KG1 (cell line): ENCODE measurements around the gene MAPKAP1.

Experiments used
- DNase-seq: peaks from one replicate; lab custom pipeline; 2025; lab: John Stamatoyannopoulos, UW

Gene MAPKAP1

DNA sequence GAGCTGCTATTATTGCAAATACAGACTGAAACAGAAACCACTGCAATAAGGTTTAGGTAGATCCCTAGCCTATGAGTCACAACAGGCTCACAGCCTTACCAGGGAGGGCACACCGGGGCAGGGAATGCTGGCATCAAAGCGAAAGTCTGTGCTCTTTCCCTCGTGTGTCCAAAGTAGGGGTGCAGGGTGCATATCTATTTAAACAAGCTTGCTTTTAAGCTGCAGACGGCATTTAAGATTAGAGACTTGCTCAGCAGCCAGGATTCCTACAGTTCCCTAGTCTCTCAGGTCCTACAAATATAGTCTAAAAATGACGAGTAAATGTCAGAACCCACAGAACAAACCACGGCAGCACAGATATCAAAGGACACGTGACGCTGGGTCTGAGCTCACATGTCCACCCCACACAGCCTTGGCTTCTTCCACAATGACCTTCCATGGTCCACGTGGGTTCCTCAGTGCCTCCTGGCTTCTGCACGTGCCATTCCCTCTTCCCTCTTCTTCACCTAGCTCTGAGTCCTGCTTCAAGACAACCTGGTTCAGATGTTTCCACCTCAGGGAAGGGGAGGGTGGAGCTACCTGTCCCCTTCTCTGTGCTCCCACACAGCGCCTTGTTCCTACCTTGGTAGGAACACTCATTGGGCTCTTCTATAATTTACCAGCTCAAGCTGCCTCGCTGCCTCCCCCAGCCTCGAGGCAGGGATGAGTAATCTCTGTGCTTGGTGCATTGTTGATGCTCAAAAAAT is 193.2 kb downstream of the MAPKAP1 start:
- DNase-seq: no peak

DNA sequence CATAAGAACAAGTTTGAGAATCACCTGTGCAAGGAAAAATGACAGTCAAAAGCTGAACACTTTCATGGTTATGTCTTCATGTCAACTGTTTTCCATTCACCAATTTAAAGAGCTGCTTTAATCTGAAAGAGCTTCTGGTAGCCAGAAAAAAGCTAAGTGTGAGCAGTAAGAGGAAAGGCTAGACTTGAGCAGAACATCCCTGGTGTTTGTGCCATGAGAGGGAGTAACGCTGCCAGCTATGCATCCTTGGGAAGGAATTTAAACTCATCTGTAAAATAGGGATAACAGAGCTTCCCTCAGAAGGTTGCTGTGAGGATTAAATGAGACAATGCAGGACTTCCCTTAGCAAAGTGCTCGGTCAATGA is 193.7 kb downstream of the MAPKAP1 start:
- DNase-seq: no peak

DNA sequence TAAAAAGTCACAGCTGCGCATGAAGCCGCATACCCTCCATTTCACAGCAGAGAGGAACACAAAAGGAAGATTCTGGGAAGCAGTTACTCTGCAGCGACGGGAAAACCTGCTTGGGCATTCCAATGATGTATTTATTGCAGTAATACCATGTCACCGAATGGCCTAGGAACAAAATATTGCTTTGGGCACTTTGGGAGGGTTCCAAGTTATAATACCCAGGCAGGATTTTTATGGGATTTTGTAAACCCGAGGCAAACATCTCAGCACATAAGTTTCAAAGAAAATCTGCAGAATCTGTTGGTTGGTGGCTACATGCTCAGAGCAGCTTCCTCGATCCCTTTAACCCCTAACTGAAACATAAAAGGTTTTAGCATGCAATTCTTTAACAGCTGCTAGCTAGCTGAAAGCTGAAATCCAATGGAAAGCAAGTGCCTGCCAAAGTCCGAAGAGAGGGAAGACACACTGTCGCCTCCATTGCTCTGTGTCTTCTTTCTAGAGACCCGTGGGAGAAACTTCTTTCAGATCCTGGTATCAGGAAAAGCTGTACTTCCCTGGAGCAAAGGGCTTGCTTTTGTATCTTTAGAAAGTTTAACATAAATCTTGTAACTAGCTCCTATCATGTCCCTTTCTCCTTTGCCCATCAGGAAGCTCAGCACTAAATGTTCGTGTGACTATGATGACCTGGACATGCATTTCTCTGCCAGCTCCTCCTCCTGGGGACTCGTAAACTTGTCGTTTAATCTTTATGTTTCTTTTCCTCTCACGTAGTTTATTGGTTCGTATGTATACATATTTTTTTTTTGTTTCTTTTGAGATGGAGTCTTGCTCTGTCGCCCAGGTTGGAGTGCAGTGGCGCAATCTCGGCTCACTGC is 195.0 kb downstream of the MAPKAP1 start:
- no peak for DNase-seq

DNA sequence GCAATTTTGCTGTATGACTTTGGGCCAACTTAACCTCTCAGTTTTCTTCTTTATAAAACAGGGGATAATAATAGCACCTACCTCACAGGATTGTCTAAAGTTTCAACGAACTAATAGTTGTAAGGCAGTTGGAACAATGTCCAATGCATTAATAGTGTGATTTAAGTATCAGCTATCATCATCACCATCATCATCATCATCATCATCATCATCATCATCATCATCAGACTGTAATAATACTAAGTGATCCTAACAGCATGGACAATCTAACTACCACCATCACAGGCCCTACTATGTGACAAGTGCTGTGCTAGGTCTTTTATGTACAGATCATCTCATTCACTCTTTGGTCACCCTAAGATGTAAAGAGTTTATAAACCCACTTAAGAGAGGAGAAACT is 196.0 kb downstream of the MAPKAP1 start:
- DNase-seq: no peak

DNA sequence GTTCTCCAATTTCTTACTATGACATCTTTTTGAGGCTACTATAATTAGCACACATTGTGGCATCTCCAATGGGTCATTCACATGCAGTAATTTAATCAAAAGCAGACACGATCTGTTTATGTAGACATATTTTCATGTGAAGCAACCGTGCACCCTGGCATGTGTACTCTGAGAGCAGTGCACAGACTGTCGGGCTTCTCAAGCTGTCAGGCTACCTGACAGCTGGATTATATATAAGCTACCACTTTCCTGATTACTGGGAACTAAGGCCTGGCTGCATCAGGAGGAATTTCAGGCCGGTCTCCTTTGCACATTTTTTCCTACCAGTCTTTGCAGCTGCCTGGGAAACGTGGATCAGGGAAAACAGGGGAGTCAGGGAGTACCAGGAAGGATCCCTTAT is 197.5 kb downstream of the MAPKAP1 start:
- no peak for DNase-seq

DNA sequence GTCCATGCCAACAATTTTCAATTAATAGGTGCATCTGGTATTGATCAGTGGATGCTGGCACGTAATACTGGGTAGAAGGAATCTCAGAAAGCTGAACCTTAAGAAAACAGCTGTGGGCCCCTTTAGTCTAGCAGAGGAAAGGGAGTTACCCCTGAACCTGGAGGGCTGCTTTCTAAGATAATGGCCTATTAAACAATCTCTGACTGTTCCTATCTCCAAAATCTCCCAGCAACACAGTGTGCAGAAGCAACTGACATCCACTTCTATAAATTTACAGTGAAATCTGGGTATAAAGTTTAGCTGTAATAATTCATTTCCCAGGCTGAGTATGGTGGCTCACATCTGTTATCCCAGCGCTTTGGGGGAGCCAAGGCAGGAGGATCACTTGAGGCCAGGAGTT is 198.8 kb downstream of the MAPKAP1 start:
- DNase-seq: no peak

DNA sequence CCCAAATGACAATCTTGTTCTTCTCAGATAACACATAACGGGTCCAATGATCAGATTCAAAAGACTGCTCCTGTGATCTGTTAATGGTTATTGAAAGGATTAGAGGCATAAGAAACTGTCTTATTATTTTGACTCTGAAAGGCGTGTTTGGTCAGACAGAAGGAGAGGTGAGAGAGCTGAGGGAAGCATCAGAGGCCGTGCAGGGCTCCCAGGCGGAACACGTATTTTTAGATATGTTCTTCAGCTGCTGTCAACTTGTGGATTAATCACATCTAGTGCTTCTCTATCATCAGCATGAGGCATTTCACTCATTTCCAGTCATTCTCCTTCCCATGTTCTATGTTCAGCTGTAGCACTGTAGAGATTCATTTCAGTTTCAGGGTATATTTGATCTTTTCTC is 199.8 kb downstream of the MAPKAP1 start:
- DNase-seq: no peak

DNA sequence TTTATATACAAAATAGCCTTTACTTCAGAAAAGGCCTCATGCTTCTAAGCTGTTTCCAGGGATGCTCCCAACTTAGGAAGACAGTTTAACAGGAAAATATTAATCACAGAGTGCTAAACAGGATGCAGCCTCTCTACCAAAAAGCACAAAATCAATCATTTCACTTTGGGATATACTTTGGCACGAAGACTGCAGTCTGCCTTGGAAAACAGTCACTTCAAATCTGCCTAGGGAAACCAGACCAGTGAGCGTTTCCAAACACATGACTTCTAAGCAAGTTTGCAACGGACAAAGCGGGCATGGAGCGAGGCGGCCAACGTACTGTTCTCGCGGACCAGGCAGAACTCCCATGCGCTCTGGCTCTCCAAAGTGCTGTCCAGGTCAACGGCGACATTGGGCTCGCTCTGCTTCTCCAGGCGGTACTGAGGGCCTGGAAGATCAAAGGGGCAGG is 201.0 kb downstream of the MAPKAP1 start:
- DNase-seq: no peak

DNA sequence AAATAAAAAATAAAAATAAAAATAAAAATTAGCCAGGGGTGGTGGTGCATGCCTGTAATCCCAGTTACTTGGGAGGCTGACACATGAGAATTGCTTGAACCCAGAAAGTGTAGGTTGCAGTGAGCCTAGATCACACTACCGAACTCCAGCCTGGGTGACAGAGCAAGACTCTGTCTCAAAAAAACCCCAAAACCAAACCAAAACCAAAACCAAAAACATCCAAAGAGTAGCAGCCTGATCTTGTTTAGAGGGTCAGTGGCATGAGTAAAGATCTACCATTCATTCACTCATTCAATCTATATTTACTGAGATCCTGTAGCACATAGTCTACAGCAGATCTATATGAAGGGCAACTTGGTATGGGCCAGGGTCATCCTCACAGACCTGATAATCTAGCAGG is 202.4 kb downstream of the MAPKAP1 start:
- no peak for DNase-seq

DNA sequence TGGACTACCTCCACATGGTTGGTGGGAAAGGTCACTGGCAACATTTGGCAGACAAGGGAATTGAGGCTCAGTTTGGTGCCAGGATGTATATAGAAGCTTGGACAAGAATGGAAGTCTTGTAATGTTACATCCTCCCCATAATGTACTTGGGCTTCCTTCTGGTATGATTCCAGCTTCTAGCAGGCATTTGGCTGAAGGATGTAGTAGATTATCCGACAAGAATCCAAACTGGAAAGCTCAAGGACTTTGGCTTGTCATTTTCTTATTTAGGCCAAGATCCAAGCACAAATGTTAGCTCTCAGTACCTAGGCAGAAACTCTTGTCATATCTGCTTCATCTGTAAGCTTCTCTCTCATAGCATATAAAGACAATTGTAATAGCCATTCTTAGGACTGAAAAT is 209.1 kb downstream of the MAPKAP1 start:
- DNase-seq: no peak

DNA sequence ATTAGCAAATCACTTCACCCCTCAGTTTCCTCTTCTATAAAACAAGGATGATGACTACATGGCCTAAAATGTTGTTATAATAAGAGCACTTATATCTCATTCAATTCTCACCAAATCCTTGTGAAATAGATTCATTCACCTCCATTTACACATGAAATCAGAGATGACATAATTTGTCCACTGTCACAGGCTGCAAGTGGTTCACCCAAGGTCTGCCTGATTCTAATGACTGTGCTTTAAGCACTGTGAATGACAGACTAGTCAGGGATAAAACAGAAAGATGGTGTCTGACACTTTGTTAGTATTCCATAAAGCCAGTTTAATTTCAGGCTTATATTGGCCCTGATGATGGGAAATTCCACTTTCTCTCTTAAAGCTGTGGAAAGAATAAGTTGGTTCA is 209.5 kb downstream of the MAPKAP1 start:
- no peak for DNase-seq

DNA sequence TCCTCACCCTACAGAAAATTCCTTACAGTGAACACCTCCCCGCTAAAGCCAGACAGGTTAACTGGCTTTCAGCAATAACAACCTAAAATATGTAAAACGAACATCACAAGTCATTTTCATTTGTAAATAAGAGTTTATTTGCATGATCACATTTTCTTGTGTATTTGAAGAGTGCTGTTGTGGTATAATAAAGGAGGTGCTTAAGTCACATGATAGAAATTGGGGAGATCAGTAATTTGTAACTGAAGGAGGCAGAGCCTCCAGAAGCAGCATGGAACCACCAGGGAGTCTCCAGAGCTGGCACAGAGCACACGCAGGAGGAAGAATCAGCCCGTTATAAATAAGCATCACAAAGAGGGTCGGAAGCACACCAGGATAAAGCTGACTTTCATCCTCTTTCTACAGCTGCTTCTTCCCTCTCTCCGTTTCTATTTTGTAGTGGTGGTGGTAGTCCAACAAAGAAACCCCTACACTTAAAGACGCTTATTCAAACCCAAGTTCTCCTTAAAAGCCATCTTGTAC is 210.6 kb downstream of the MAPKAP1 start:
- no peak for DNase-seq

DNA sequence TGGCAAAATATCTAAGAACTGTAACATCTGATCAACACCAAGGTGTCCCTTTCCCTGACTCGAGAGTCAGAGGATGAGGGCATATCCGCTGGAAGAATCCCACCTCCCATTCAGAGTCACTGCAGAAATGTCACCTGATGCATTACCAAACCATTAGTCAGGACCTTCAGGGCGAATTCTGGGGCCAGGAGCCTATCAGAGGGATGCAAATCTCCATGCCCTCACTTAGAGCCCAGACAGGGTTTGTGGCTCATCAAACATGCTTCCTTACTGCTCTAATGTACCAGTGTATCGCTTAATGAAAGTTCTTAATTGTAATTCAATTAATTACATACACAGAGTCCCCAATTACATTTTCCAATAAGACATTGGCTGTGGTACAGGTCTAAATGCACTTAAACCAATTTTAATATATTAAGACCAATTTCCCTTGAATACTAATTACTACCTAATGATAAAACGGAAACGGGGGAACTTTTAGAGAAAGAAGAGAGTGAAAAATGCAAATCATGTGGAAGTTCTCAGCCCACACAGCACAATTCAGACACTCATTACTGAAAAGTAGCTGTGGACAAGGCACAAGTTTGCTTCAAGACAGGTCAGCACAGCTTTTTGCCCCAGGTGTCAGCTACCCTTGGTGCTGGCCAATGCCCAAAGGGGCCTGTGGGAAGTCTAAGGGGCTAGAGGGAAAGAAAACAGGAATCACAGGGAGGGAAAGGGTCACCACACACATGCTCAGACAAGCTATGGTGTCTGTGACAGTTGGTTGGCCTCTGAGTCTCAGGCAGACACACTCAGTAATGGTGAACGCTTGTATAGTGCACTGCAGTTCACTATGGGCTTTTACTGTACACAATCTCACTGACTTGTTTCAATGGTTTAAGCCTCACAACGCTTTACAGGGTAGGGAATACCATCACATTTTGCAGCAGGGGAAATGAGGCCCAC is 211.6 kb downstream of the MAPKAP1 start:
- DNase-seq: no peak

DNA sequence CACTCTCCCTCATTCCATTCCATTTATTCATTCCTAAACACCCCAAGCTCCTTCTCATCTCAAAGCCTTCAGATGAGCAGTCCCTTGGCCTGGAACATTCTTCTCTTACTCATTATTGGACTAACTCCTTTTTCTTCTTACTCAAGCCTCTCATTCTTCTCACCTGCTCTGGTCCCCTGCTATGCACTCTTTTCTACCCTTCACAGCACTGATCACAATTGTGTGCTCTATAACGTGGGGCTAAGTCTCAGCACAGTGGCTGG is 212.4 kb downstream of the MAPKAP1 start:
- no peak for DNase-seq

DNA sequence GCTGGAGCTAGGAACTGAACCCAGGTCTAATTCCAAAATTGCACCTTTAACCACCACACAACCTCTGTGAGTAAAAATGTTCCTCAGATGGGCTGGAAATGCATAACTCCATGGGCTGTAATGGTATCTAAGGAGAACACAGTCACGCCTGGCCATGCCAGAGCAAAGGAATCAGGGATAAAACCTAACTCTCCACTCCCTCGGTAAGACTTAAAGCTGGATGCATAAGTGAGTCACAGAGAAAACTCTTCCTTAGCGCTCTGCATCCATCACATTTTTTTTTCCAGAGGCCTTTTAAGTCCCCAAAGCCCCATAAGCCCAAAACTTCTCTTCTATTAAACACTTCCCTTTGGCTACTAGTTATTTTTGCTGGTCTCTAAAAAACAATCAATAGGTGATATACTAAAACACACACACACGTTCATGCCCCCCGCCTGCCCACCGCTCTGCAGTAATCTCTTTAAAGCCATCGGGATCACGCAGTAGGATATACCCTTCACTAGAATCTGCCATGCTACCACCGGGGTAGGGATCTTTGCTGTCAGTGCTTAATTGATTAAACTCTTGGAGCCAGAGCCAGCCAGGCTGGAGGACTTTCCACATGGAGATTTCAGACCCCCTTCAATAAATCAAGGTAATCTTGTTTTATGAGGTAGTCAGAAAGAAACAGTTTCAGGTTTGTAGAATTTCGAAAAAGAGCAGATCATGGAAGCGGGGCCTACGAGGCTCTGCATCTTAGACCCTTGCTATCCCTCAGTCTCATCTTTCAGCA is 212.9 kb downstream of the MAPKAP1 start:
- DNase-seq: no peak

DNA sequence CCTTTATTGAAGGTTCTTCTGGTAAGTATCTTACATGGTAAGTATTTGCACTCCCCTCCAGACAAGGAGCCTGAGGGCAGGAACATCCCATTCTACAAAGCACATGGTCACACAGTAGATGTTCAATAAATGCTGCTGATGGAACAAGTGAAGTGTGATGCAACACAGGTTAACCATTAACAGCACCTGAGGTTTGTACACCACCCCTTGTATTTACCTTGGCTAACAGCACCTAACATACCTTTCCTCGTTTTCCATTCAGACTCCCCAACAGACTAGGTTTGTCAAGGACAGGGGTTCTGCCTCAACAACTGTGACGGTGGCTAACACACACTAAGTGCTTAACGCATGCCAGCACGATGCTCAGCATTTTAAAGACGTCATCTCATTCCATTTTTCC is 213.6 kb downstream of the MAPKAP1 start:
- DNase-seq: no peak

DNA sequence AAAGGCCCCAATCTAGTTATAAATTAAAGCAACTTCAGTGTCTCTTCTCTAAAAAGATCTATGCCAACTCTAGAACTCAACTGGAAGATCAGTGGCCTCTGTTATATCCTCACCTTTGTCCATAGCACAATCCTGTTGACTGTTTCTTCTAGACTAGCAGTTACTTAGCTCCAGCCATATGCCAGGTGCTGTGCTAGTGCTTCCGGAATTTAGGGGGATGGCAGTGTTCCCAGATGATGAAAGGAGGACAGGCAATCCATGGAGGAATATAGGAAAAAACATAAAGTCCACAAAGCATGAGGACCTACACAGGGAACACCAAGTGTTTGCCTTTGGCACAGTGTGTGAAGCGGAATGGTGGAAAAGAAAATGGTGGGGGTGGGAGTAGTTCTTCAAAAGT is 214.3 kb downstream of the MAPKAP1 start:
- DNase-seq: no peak

DNA sequence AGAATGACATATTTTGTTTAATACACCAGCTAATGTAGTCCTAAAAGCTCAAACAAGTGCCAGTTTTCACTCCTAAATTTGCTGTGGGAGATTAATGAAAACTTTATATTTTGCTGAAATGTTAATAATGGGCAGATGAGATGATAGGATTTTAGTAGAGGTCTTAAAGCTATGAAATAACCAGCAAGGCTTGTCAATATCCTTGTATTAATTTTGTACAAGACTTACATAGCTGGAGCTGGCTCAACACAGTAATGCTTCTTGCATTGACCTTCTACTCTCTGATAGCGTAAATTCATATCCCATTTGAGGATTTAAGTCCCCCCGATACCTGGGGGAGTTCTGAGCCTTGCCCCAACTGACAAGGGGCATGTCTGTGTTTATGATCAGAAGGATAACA is 219.2 kb downstream of the MAPKAP1 start:
- DNase-seq: no peak

DNA sequence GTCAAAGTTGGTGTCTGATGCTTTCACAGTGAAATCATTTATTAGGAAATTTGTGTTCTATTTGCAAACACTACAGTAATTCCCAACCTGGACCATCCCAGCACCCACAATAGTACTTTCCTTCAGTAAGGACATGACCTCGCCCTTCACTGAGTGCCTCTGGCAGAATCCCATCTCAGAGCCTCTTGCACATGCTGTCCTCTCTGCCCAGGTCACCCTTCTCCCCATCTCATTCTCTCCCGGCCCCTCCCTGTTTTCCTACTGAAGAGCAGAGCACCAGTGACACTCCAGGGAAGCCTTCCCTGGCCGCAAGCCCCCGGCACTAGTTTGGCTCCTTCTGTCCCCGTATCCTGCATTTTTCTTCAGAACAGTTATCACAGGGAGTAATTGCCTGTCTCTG is 220.4 kb downstream of the MAPKAP1 start:
- no peak for DNase-seq

DNA sequence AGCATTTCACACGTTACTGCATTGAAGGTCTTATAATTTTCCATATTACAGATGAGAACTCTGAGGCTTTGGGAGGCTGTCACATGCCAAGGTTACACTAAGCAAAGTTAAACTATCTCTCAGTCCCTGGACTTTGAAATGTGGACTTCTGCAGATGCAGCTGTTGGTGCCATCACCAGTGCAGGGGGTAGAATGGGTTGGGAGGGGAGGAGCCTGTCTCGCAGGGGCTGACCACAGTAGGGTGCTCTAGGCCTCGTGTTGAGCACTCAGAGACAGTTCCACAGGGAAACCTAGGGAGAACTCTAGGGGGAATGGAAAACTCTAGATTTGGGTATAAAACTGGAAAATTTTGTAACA is 220.9 kb downstream of the MAPKAP1 start:
- no peak for DNase-seq

DNA sequence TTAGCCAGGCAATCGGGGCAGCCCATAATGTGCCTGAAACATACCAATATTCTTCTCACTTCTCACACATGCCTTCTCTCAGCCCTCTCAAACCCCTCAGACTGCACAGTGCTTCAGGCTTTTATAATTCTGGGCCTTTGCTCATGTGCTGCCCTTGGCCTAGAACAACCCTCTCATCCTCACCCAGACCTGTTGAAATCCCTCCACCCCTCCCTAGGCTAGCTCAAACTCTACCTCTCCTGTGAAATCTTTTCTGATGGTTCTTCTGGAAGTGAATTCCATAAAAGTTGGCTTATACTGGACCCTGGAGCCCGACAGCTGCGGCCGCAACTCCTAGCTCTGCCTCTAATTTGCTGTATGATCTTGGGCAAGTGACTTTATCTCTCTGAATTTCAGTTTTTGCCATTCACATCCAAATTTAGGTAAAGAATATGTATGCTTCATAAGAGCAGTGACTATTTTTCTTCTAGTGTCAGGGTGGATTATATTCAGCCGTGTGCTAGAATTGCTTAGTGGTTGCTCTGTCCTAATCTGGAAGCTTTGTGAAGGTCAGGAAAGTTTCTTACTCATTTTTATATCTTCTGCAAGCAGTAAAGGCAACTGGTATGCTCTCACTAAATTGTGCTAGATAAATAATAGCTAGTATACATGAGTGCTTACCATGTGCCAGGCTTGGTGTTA is 221.4 kb downstream of the MAPKAP1 start:
- no peak for DNase-seq
